Measurements from ENCODE around the gene PRDM8. TPM values are rescaled to one million over a fixed set of nuclear protein-coding genes. Genes with fewer than 3 reads are reported as not detected.

Gene PRDM8
- total and polyA plus RNA-seq, 2 donors (not counting 1 experiment from before 2014, with no cell fraction given), result 20.0 to 35.6 TPM

- Histone ChIP-seq H2AFZ (ENCODE audit: insufficient read depth, low read depth, low read length, poor library complexity, severe bottlenecking) (peak overlapping the region; percentile 30), H3K36me3 (replicated peaks in 1 of 2; ENCODE audit: control extremely low read depth in 1 of 2, control insufficient read depth in 1 of 2, extremely low read depth in 1 of 2, insufficient read depth in 2 of 2, low read length in 1 of 2) (no peaks in the 10 kb centered on the region), H3K4me2 (replicated peaks; ENCODE audit: low read depth, low read length, poor library complexity, severe bottlenecking) (peak overlapping the region; percentile 74), H3K27me3 (replicated peaks in 1 of 4; ENCODE audit: control extremely low read depth in 1 of 4, control insufficient read depth in 3 of 4, insufficient read depth in 4 of 4, low read length in 3 of 4) (peaks cover 0 to 47% (median 9%) of the 10 kb centered on the region in 4 experiments), H3K9ac (ENCODE audit: low read length) (peak overlapping the region; percentile 50), H3K4me3 (ENCODE audit: control extremely low read depth in 1 of 5, extremely low read depth in 1 of 5, insufficient read depth in 1 of 5, low read depth in 2 of 5, low read length in 4 of 5) (peak overlapping the region; percentile 8 to 58 (median 41)), H3K9me3 (ENCODE audit: control extremely low read depth in 1 of 3, control insufficient read depth in 2 of 3, insufficient read depth in 1 of 3, low read length in 2 of 3) (peaks cover 0 to 4% (median 0%) of the 10 kb centered on the region in 3 donors), H3K79me2 (ENCODE audit: control insufficient read depth, insufficient read depth, low read length) (no peaks in the 10 kb centered on the region), H3K27ac (ENCODE audit: low read length in 2 of 2) (no peak overlapping the region), H4K20me1 (ENCODE audit: control insufficient read depth, insufficient read depth, low read length, poor library complexity, severe bottlenecking) (peaks cover 17% of the 10 kb centered on the region), H3K4me1 (ENCODE audit: control insufficient read depth in 2 of 2, insufficient read depth in 2 of 2, low read length in 2 of 2) (peaks cover 33 to 38% of the 10 kb centered on the region in 2 donors)
- 27% methylated on average over 42 of the region's 45 CpGs for WGBS (ENCODE audit: insufficient coverage)
- CTCF ChIA-PET, result interaction anchor here (1.0 to 10.2 kb wide), 4 partner anchors 8 to 73 kb away, joined by 4 to 195 read pairs (median 14); no protein-coding TSS in a partner anchor
- POLR2A ChIA-PET, result interaction anchor here (0.7 to 2.2 kb wide), 3 partner anchors 11 to 15 kb away, joined by 5 to 9 read pairs (median 8); no protein-coding TSS in a partner anchor
- ATAC-seq (ENCODE audit: low read depth), result no peak
- intact Hi-C loops (cut with micrococcal nuclease), result loop anchor here (1.0 kb wide), 1 partner anchor 13 kb away; no protein-coding TSS in a partner anchor
- Mint-ChIP-seq H3K27me3 (peaks cover 19% of the 10 kb centered on the region), H3K27ac (peak overlapping the region; percentile 2), H3K4me3 (peak overlapping the region; percentile 79), H3K9me3 (ENCODE audit: insufficient read depth) (no peaks in the 10 kb centered on the region), H3K4me1 (peaks cover 40% of the 10 kb centered on the region)
- TF ChIP-seq EZH2 (IDR thresholded peaks at IDR 0.05; ENCODE audit: borderline replicate concordance, insufficient read depth, low read depth, low read length, poor library complexity, severe bottlenecking), result no peak
- TF ChIP-seq, protein P1, sequence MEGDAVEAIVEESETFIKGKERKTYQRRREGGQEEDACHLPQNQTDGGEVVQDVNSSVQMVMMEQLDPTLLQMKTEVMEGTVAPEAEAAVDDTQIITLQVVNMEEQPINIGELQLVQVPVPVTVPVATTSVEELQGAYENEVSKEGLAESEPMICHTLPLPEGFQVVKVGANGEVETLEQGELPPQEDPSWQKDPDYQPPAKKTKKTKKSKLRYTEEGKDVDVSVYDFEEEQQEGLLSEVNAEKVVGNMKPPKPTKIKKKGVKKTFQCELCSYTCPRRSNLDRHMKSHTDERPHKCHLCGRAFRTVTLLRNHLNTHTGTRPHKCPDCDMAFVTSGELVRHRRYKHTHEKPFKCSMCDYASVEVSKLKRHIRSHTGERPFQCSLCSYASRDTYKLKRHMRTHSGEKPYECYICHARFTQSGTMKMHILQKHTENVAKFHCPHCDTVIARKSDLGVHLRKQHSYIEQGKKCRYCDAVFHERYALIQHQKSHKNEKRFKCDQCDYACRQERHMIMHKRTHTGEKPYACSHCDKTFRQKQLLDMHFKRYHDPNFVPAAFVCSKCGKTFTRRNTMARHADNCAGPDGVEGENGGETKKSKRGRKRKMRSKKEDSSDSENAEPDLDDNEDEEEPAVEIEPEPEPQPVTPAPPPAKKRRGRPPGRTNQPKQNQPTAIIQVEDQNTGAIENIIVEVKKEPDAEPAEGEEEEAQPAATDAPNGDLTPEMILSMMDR (IDR thresholded peaks at IDR 0.05), result no peak
- DNase-seq, result peak; percentile 44
These were observed 518 bp downstream of the PRDM8 start for GRCh38 chr4:80197601-80198440.
